ENCODE results near the gene TOP3B. TPM values are rescaled to one million over a fixed set of nuclear protein-coding genes. Genes with fewer than 3 reads are reported as not detected.

The TOP3B gene
- total RNA-seq, 4 donors from 2014 or later = 8.9 to 24.9 (median 18.6) TPM

- no peaks in the 10 kb centered on the region for H3K4me1 ChIP-seq
- 77% methylated on average over 4 of the region's 18 CpGs; no CpG with 5 or more reads in 1 of the 2 donors for WGBS, 2 donors (ENCODE audit: low coverage in 1 of 2)
- H3K27me3 ChIP-seq = no peaks in the 10 kb centered on the region
- TF ChIP-seq POLR2AphosphoS5 (IDR thresholded peaks at IDR 0.05) (no peak), POLR2A (IDR thresholded peaks at IDR 0.05) (no peak), EP300 (IDR thresholded peaks at IDR 0.05) (no peak)
- TF ChIP-seq, protein P1, sequence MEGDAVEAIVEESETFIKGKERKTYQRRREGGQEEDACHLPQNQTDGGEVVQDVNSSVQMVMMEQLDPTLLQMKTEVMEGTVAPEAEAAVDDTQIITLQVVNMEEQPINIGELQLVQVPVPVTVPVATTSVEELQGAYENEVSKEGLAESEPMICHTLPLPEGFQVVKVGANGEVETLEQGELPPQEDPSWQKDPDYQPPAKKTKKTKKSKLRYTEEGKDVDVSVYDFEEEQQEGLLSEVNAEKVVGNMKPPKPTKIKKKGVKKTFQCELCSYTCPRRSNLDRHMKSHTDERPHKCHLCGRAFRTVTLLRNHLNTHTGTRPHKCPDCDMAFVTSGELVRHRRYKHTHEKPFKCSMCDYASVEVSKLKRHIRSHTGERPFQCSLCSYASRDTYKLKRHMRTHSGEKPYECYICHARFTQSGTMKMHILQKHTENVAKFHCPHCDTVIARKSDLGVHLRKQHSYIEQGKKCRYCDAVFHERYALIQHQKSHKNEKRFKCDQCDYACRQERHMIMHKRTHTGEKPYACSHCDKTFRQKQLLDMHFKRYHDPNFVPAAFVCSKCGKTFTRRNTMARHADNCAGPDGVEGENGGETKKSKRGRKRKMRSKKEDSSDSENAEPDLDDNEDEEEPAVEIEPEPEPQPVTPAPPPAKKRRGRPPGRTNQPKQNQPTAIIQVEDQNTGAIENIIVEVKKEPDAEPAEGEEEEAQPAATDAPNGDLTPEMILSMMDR (IDR thresholded peaks at IDR 0.05) = no peak
- no peak for ATAC-seq
- H3K27ac ChIP-seq = no peak overlapping the region
- H3K9me3 ChIP-seq = no peaks in the 10 kb centered on the region
- no peak overlapping the region for H3K4me3 ChIP-seq
- peaks cover 0 to 87% of the 10 kb centered on the region in 2 donors for H3K36me3 ChIP-seq
Observed at GRCh38 chr22:21961127-21961867, 21.3 kb downstream of the TOP3B start.

- WGBS, 2 donors (ENCODE audit: low coverage in 1 of 2) = 87 to 90% methylated on average over 2 to 4 of the region's 24 CpGs
- H3K4me1 ChIP-seq = no peaks in the 10 kb centered on the region
- TF ChIP-seq POLR2AphosphoS5 (IDR thresholded peaks at IDR 0.05) (no peak), EP300 (IDR thresholded peaks at IDR 0.05) (no peak), POLR2A (IDR thresholded peaks at IDR 0.05) (no peak)
- TF ChIP-seq, protein P1 (IDR thresholded peaks at IDR 0.05) = no peak
- ATAC-seq = no peak
- no peaks in the 10 kb centered on the region for H3K9me3 ChIP-seq
- peaks cover 0 to 79% of the 10 kb centered on the region in 2 donors for H3K36me3 ChIP-seq
- no peak overlapping the region for H3K4me3 ChIP-seq
- no peak overlapping the region for H3K27ac ChIP-seq
- no peaks in the 10 kb centered on the region for H3K27me3 ChIP-seq
Observed at GRCh38 chr22:21960200-21961126, 22.1 kb downstream of the TOP3B start.

DNA sequence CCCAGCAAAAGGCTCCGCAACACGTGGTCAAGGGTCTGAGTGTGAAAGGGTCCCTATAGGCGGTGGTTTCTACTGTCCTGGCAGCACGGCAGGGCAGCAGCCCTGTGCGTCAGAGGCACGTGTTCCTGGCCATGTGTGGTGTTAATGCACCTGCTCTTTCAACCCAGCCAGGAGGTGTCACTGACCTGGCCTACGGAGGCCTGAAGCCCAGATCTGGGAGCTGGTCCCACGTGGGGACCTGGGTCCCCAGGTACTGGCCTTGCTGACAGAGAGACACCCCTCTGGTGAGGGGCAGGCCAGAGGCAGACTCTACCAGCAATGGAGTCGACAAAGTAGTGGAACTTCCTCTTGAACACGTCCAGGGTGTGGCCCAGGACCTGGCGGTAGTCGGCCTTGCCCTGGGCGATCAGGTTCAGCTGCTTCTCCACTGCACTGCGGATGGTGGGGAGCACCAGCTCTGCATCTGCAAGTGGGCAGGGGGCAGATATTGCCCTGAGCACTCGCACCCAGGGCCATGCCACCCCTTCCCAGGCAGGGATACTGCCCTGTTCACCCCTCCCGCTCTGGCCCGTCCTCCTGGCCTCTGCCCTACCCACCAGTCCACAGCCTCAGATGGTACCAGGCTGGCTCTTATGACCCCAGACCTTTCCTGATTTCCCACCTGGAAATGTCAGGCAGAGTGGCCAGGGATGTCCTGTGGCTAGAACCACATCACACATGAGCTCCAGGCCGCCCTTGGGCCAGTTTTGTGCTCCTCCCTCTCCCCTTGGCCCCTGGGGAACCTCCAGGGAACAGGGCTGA lies 23.1 kb downstream of the TOP3B start:
- no peaks in the 10 kb centered on the region for H3K9me3 ChIP-seq
- H3K4me1 ChIP-seq = no peaks in the 10 kb centered on the region
- no peaks in the 10 kb centered on the region for H3K27me3 ChIP-seq
- no peak overlapping the region for H3K4me3 ChIP-seq
- H3K36me3 ChIP-seq = peaks cover 0 to 69% of the 10 kb centered on the region in 2 donors
- WGBS, 2 donors (ENCODE audit: low coverage in 1 of 2) = 80% methylated on average over 1 to 4 of the region's 18 CpGs
- no peak overlapping the region for H3K27ac ChIP-seq
- ATAC-seq = peak; percentile 2
- TF ChIP-seq EP300 (IDR thresholded peaks at IDR 0.05) (no peak), POLR2A (IDR thresholded peaks at IDR 0.05) (no peak)

GRCh38 chr22:21958360-21959273 lies 24.0 kb downstream of the TOP3B start:
- Histone ChIP-seq H3K4me3 (no peak overlapping the region), H3K27me3 (no peaks in the 10 kb centered on the region), H3K36me3 (peaks cover 0 to 60% of the 10 kb centered on the region in 2 donors), H3K27ac (no peak overlapping the region), H3K4me1 (no peaks in the 10 kb centered on the region), H3K9me3 (no peaks in the 10 kb centered on the region)
- 83 to 89% methylated on average over 7 to 13 of the region's 22 CpGs for WGBS, 2 donors (ENCODE audit: low coverage in 1 of 2)
- ATAC-seq = no peak
- TF ChIP-seq EP300 (IDR thresholded peaks at IDR 0.05) (no peak), POLR2AphosphoS5 (IDR thresholded peaks at IDR 0.05) (no peak)
